Chondrocyte (in vitro differentiated cells): ENCODE results near the gene EML3. TPM values are rescaled to one million over a fixed set of nuclear protein-coding genes. Genes with fewer than 3 reads are reported as not detected.
"Not testable (repeated sequence)": the region's sequence is repeated elsewhere in the genome, so short reads cannot be mapped to it uniquely, and the experiment has no call there.

Experiments
- DNase-seq: peaks from one replicate; pipeline ENCODE4 v3.0.0; 2021; ENCODE audit warnings: mixed read lengths, low spot score
- H3K27ac Mint-ChIP-seq: one replicate; pipeline ENCODE4 v1.8.0; 2021; ENCODE audit warnings: mild to moderate bottlenecking, moderate library complexity, mixed read lengths; ENCODE audit not compliant: unreplicated experiment
- H3K27me3 Mint-ChIP-seq: 2 replicates; pipeline ENCODE4 v1.8.0; 2021; ENCODE audit warnings: low read depth, mixed read lengths
- H3K36me3 Mint-ChIP-seq: 2 replicates; pipeline ENCODE4 v1.8.0; 2021; ENCODE audit warnings: low read depth, mixed read lengths
- H3K4me1 Mint-ChIP-seq: 2 replicates; pipeline ENCODE4 v1.8.0; 2021; ENCODE audit warnings: low read depth, mild to moderate bottlenecking, mixed read lengths
- H3K4me3 Mint-ChIP-seq: one replicate; pipeline ENCODE4 v1.8.0; 2021; ENCODE audit warnings: mild to moderate bottlenecking, moderate library complexity, mixed read lengths; ENCODE audit not compliant: unreplicated experiment
- H3K9me3 Mint-ChIP-seq: 2 replicates; pipeline ENCODE4 v1.8.0; 2021; ENCODE audit warnings: low read depth, mixed read lengths
- CTCF ChIP-seq: fragments of 200-600 bp; sonication (generic); IDR thresholded peaks from 2 replicates; pipeline ENCODE4 v1.5.0; 2021; ENCODE audit warnings: antibody characterized with exemption, mild to moderate bottlenecking, moderate library complexity
- total RNA-seq: library from RNA; stranded (reverse); gene quantifications from 3 replicates; pipeline ENCODE4 v1.2.1, GENCODE V29; 2021

Gene EML3
- total RNA-seq, 1 donor from 2014 or later = 58.9 TPM

- H3K27me3 Mint-ChIP-seq = no peaks in the 10 kb centered on the region
- H3K9me3 Mint-ChIP-seq = no peaks in the 10 kb centered on the region
- peaks cover 20% of the 10 kb centered on the region for H3K4me1 Mint-ChIP-seq
- H3K4me3 Mint-ChIP-seq = peak overlapping the region; percentile 89
- H3K36me3 Mint-ChIP-seq = peaks cover 23% of the 10 kb centered on the region
- H3K27ac Mint-ChIP-seq = peak overlapping the region; percentile 96
- TF ChIP-seq CTCF = no peak
- no peak for DNase-seq
These were observed 10.0 kb upstream of the EML3 start for GRCh38 chr11:62622476-62623089.

- DNase-seq = peak; percentile 99
These were observed 9.2 kb upstream of the EML3 start, which contains the start of gene B3GAT3 for GRCh38 chr11:62621567-62622470. Gene B3GAT3, minus strand, starts transcription at chr11:62621986. Its CDS starts 39 bp downstream, at chr11:62621947.

GRCh38 chr11:62621027-62621566, 8.5 kb upstream of the EML3 start:
- H3K9me3 Mint-ChIP-seq = no peaks in the 10 kb centered on the region
- H3K36me3 Mint-ChIP-seq = peaks cover 16% of the 10 kb centered on the region
- H3K27me3 Mint-ChIP-seq = no peaks in the 10 kb centered on the region
- DNase-seq = no peak
- H3K4me1 Mint-ChIP-seq = peaks cover 20% of the 10 kb centered on the region
- TF ChIP-seq CTCF = no peak
- H3K4me3 Mint-ChIP-seq = peak overlapping the region; percentile 89
- peak overlapping the region; percentile 91 for H3K27ac Mint-ChIP-seq

More at GRCh38 chr11:62621567-62622470, 9.2 kb upstream of the EML3 start, which contains the start of gene B3GAT3:
- Mint-ChIP-seq H3K4me1 (peaks cover 20% of the 10 kb centered on the region), H3K4me3 (peak within 1 kb of the TSS; percentile 89), H3K36me3 (peaks cover 20% of the 10 kb centered on the region), H3K27me3 (no peaks in the 10 kb centered on the region), H3K27ac (peak within 1 kb of the TSS; percentile 96), H3K9me3 (no peaks in the 10 kb centered on the region)
- TF ChIP-seq CTCF = peak; percentile 30

GRCh38 chr11:62616957-62617356, 4.4 kb upstream of the EML3 start:
- H3K4me1 Mint-ChIP-seq = peaks cover 16% of the 10 kb centered on the region
- H3K9me3 Mint-ChIP-seq, DNase-seq, H3K27me3 Mint-ChIP-seq, H3K36me3 Mint-ChIP-seq, H3K27ac Mint-ChIP-seq, H3K4me3 Mint-ChIP-seq: not testable (repeated sequence)

GRCh38 chr11:62615521-62615920, 2.9 kb upstream of the EML3 start:
- Mint-ChIP-seq H3K36me3 (peaks cover 5% of the 10 kb centered on the region), H3K27me3 (no peaks in the 10 kb centered on the region)
- DNase-seq = no peak

More at GRCh38 chr11:62615521-62615920, 2.9 kb upstream of the EML3 start:
- Mint-ChIP-seq H3K4me3 (no peak overlapping the region), H3K4me1 (peaks cover 18% of the 10 kb centered on the region), H3K27ac (no peak overlapping the region), H3K9me3 (no peaks in the 10 kb centered on the region)
- no peak for TF ChIP-seq CTCF
